Measurements from ENCODE around the gene LTBP1. TPM values are rescaled to one million over a fixed set of nuclear protein-coding genes. Genes with fewer than 3 reads are reported as not detected.
"Not testable (repeated sequence)": the region's sequence is repeated elsewhere in the genome, so short reads cannot be mapped to it uniquely, and the experiment has no call there.

The LTBP1 gene
- polyA plus RNA-seq, 2 of the 4 experiments (the other 2 are of a cell fraction) = 23.8 to 30.4 TPM

- TF ChIP-seq ELK1 (IDR thresholded peaks at IDR 0.05; ENCODE audit: low read depth, low read length) = no peak
Measured at GRCh38 chr2:33056170-33056569, 109.4 kb downstream of the LTBP1 start (continued).

- H3K4me3 ChIP-seq; H3K9me3 ChIP-seq; H3K27ac ChIP-seq; ATAC-seq; FAIRE-seq; H3K4me2 ChIP-seq; POLR2A ChIA-PET; DNase-seq (ENCODE audit: low read depth in 1 of 2, low spot score in 1 of 2): not testable (repeated sequence)
- CTCF ChIA-PET = interaction anchor here (1.2 to 2.1 kb wide), 3 partner anchors 10 to 23 kb away, joined by 3 to 7 read pairs (median 6); no protein-coding TSS in a partner anchor
- WGBS (ENCODE audit: missing lambda C conversion rate) = 94% methylated on average over 30 of the region's 39 CpGs
- H3K4me1 ChIP-seq = peaks cover 16% of the 10 kb centered on the region
Measured at GRCh38 chr2:33057307-33058028, 110.7 kb downstream of the LTBP1 start.

- no peak overlapping the region for H3K4me3 ChIP-seq
- ChIA-PET CTCF (interaction anchor here (0.9 to 2.1 kb wide), 6 partner anchors 8 to 337 kb away, joined by 3 to 7 read pairs (median 4); no protein-coding TSS in a partner anchor), POLR2A (no interaction called here)
- TF ChIP-seq ELK1 (IDR thresholded peaks at IDR 0.05; ENCODE audit: low read depth, low read length) = no peak
- TF ChIP-seq JUN (IDR thresholded peaks at IDR 0.05) = no peak
- no peak for TF ChIP-seq EHF (CRISPR knock-in tag; IDR thresholded peaks at IDR 0.05)
- TF ChIP-seq EP300 (IDR thresholded peaks at IDR 0.05) = no peak
- TF ChIP-seq CHD4 (IDR thresholded peaks at IDR 0.05; ENCODE audit: borderline replicate concordance) = no peak
- no peak for TF ChIP-seq POLR2AphosphoS2 (conservative IDR thresholded peaks at IDR 0.05; ENCODE audit: low read length)
- TF ChIP-seq RFX5 (IDR thresholded peaks at IDR 0.05) = no peak
- TF ChIP-seq HES2 (IDR thresholded peaks at IDR 0.05) = no peak
- TF ChIP-seq RAD21 (conservative IDR thresholded peaks at IDR 0.05 in 1 of 2, IDR thresholded peaks at IDR 0.05 in 1 of 2) = no peak
- TF ChIP-seq NR3C1 (IDR thresholded peaks at IDR 0.05) = no peak
- TF ChIP-seq BHLHE40 (IDR thresholded peaks at IDR 0.05; ENCODE audit: low read depth, low read length) = no peak
- no peak for TF ChIP-seq ZFP36 (IDR thresholded peaks at IDR 0.05; ENCODE audit: borderline replicate concordance, partially characterized antibody)
- TF ChIP-seq JUNB (IDR thresholded peaks at IDR 0.05) = no peak
- TF ChIP-seq CEBPB (IDR thresholded peaks at IDR 0.05) = no peak
- no peak for TF ChIP-seq MAZ (IDR thresholded peaks at IDR 0.05; ENCODE audit: borderline replicate concordance, low read depth, low read length)
- no peak for TF ChIP-seq GATA3 (IDR thresholded peaks at IDR 0.05; ENCODE audit: borderline replicate concordance)
- TF ChIP-seq CBX2 (IDR thresholded peaks at IDR 0.05; ENCODE audit: borderline replicate concordance, low read depth) = no peak
- no peak for TF ChIP-seq SMC3 (IDR thresholded peaks at IDR 0.05)
- TF ChIP-seq KDM1A (IDR thresholded peaks at IDR 0.05; ENCODE audit: low read depth) = no peak
- no peak for TF ChIP-seq HDAC2 (IDR thresholded peaks at IDR 0.05)
- ATAC-seq (no peak), DNase-seq (ENCODE audit: low read depth in 1 of 2, low spot score in 1 of 2) (no peak), FAIRE-seq (no peak)
- no peaks in the 10 kb centered on the region for H3K9me3 ChIP-seq
- no peak overlapping the region for H3K4me2 ChIP-seq
- H3K4me1 ChIP-seq = peaks cover 8% of the 10 kb centered on the region; the same call in 1 of the 3 replicates
- 91% methylated on average over 8 of the region's 8 CpGs for WGBS (ENCODE audit: missing lambda C conversion rate)
- no peak overlapping the region for H3K27ac ChIP-seq
Measured at GRCh38 chr2:33058716-33059470, 112.1 kb downstream of the LTBP1 start.
